Smooth muscle cell (in vitro differentiated cells): ENCODE data around the gene TLNRD1. TPM values are rescaled to one million over a fixed set of nuclear protein-coding genes. Genes with fewer than 3 reads are reported as not detected.
A peak's percentile ranks its signal among the peaks of the same experiment; 100 is the strongest.

Source experiments
- DNase-seq: peaks from one replicate; lab custom pipeline; 2025; ENCODE audit not compliant: unreplicated experiment; lab: John Stamatoyannopoulos, UW
- H2AFZ ChIP-seq: fragments of 200-600 bp; sonication (generic); 2 replicates; pipeline ENCODE4 v1.6.0; 2016; ENCODE audit warnings: antibody characterized with exemption, low read depth, mild to moderate bottlenecking
- H3F3A ChIP-seq: fragments of 200-600 bp; sonication (generic); 2 replicates; pipeline ENCODE4 v1.6.0; 2017; ENCODE audit warnings: antibody characterized with exemption, low read depth
- H3K27ac ChIP-seq: fragments of 200-600 bp; sonication (generic); 2 replicates; pipeline ENCODE4 v1.5.1; 2016; ENCODE audit warnings: low read depth, mild to moderate bottlenecking
- H3K27me3 ChIP-seq: fragments of 200-600 bp; sonication (generic); 2 replicates; pipeline ENCODE4 v1.6.1; 2016; ENCODE audit warnings: low read depth, mild to moderate bottlenecking
- H3K36me3 ChIP-seq: fragments of 200-600 bp; sonication (generic); 2 replicates; pipeline ENCODE4 v1.5.1; 2016; ENCODE audit warnings: low read depth
- H3K4me1 ChIP-seq: fragments of 200-600 bp; sonication (generic); 2 replicates; pipeline ENCODE4 v1.5.1; 2016; ENCODE audit warnings: low read depth
- H3K4me2 ChIP-seq: fragments of 200-600 bp; sonication (generic); 2 replicates; pipeline ENCODE4 v1.6.0; 2016; ENCODE audit warnings: mild to moderate bottlenecking
- H3K4me3 ChIP-seq: fragments of 200-600 bp; sonication (generic); 2 replicates; pipeline ENCODE4 v1.5.1; 2016; ENCODE audit warnings: mild to moderate bottlenecking
- H3K79me2 ChIP-seq: fragments of 200-600 bp; sonication (generic); 2 replicates; pipeline ENCODE4 v1.6.0; 2016; ENCODE audit warnings: low read depth, mild to moderate bottlenecking
- H3K9ac ChIP-seq: fragments of 200-600 bp; sonication (generic); 2 replicates; pipeline ENCODE4 v1.6.0; 2016; ENCODE audit warnings: low read depth
- H3K9me3 ChIP-seq: fragments of 200-600 bp; sonication (generic); replicated peaks from 2 replicates; pipeline ENCODE4 v1.5.1; 2016; ENCODE audit warnings: low read depth
- H4K20me1 ChIP-seq: fragments of 200-600 bp; sonication (generic); 2 replicates; pipeline ENCODE4 v1.6.0; 2016; ENCODE audit warnings: low read depth
- WGBS: methylation state at CpG from one replicate; pipeline ENCODE4 v1.1.7; 2016; ENCODE audit warnings: low lambda C conversion rate; 5-methylcytosine and 5-hydroxymethylcytosine counted together
- polyA plus RNA-seq: library from polyadenylated mRNA; unstranded; fragments of >200 nt; fragmentation: Nextera tagmentation; extraction: Ambion mirVana; gene quantifications from 2 replicates; pipeline ENCODE4 v1.2.1, GENCODE V29; 2016
- total RNA-seq: library from RNA; depleted of rRNA; stranded (reverse); fragments of >200 nt; gene quantifications from 2 replicates; pipeline ENCODE4 v1.2.3, GENCODE V29; 2014
- TF ChIP-seq, protein P1 (sequence below): fragments of 200-600 bp; sonication (generic); IDR thresholded peaks from 2 replicates; pipeline ENCODE4 v1.5.1; 2017; ENCODE audit warnings: borderline replicate concordance, mild to moderate bottlenecking, antibody characterized with exemption; ENCODE audit not compliant: insufficient read depth, poor library complexity, severe bottlenecking

Gene TLNRD1
- total and polyA plus RNA-seq, 2 experiments from 2014 or later: 11.3 to 14.1 TPM

DNA sequence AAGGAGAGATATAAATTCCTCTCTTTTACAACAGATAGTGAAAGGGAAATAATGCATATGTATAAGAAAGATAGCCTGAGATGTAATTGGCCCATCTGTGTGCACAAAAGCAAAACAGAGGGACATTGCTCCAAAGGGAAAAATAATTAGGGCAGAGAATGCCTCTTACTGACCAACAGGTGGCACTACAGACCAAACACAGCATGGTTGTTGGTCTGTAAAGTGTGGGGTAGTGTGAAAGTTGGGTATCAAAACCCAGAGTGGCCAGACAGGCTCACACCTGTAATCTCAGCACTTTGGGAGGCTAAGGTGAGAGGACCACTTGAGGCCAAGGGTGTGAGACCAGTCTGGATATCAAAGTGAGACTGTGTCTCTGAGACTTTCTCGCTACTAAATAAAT is 4.5 kb upstream of the TLNRD1 start:
- H2AFZ ChIP-seq: no peak overlapping the region
- H3K4me3 ChIP-seq: no peak overlapping the region
- no peaks in the 10 kb centered on the region for H3K36me3 ChIP-seq
- TF ChIP-seq, protein P1, sequence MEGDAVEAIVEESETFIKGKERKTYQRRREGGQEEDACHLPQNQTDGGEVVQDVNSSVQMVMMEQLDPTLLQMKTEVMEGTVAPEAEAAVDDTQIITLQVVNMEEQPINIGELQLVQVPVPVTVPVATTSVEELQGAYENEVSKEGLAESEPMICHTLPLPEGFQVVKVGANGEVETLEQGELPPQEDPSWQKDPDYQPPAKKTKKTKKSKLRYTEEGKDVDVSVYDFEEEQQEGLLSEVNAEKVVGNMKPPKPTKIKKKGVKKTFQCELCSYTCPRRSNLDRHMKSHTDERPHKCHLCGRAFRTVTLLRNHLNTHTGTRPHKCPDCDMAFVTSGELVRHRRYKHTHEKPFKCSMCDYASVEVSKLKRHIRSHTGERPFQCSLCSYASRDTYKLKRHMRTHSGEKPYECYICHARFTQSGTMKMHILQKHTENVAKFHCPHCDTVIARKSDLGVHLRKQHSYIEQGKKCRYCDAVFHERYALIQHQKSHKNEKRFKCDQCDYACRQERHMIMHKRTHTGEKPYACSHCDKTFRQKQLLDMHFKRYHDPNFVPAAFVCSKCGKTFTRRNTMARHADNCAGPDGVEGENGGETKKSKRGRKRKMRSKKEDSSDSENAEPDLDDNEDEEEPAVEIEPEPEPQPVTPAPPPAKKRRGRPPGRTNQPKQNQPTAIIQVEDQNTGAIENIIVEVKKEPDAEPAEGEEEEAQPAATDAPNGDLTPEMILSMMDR: peak; percentile 30
- no peaks in the 10 kb centered on the region for H3K9me3 ChIP-seq
- no peaks in the 10 kb centered on the region for H4K20me1 ChIP-seq
- H3K27me3 ChIP-seq: no peaks in the 10 kb centered on the region
- peaks cover 4% of the 10 kb centered on the region for H3F3A ChIP-seq
- H3K4me2 ChIP-seq: no peak overlapping the region
- H3K9ac ChIP-seq: no peak overlapping the region
- H3K27ac ChIP-seq: no peak overlapping the region
- H3K79me2 ChIP-seq: no peaks in the 10 kb centered on the region
- H3K4me1 ChIP-seq: no peaks in the 10 kb centered on the region
- 100% methylated on average over 1 of the region's 1 CpG for WGBS
- no peak for DNase-seq

GRCh38 chr15:80997692-80998091 is 3.0 kb upstream of the TLNRD1 start:
- TF ChIP-seq, protein P1: no peak
- no peaks in the 10 kb centered on the region for H3K36me3 ChIP-seq
- 89% methylated on average over 1 of the region's 1 CpG for WGBS

GRCh38 chr15:80998251-80998650 is 2.5 kb upstream of the TLNRD1 start:
- no peak for DNase-seq
- Histone ChIP-seq H3K36me3 (no peaks in the 10 kb centered on the region), H3K4me3 (no peak overlapping the region), H3F3A (no peaks in the 10 kb centered on the region), H3K9ac (no peak overlapping the region), H3K9me3 (no peaks in the 10 kb centered on the region), H3K79me2 (peaks cover 18% of the 10 kb centered on the region), H3K4me2 (no peak overlapping the region), H3K4me1 (no peaks in the 10 kb centered on the region), H2AFZ (no peak overlapping the region), H3K27me3 (no peaks in the 10 kb centered on the region), H4K20me1 (peaks cover 17% of the 10 kb centered on the region), H3K27ac (no peak overlapping the region)
- TF ChIP-seq, protein P1: no peak
- WGBS: 84% methylated on average over 1 of the region's 1 CpG

More at GRCh38 chr15:80997692-80998091, 3.0 kb upstream of the TLNRD1 start:
- H3K9ac ChIP-seq: no peak overlapping the region
- H2AFZ ChIP-seq: no peak overlapping the region
- no peak overlapping the region for H3K27ac ChIP-seq
- H4K20me1 ChIP-seq: peaks cover 12% of the 10 kb centered on the region
- no peaks in the 10 kb centered on the region for H3F3A ChIP-seq
- peaks cover 13% of the 10 kb centered on the region for H3K79me2 ChIP-seq
- no peaks in the 10 kb centered on the region for H3K9me3 ChIP-seq
- H3K27me3 ChIP-seq: no peaks in the 10 kb centered on the region
- H3K4me3 ChIP-seq: no peak overlapping the region
- H3K4me2 ChIP-seq: no peak overlapping the region
- no peak for DNase-seq
- no peaks in the 10 kb centered on the region for H3K4me1 ChIP-seq

DNA sequence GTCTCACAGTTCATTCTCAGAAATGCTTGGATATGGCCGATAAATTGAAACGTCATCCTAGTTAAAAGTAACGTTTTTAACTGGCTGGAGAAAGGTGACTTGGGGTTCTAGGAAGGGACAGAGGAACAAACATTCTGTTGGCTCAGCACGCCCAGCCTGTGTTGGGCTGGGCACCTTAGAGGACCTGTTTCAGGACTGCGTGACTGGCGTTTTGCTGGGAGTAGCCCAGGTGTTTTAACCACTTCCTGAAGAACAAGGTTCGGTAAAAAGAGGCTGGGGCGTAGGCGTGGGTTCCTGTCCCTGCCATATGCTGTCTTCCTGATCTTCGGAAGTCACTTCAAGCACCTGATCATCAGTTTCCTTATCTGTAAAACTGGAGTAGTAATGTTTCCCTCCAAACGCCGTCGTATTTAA is 1.1 kb upstream of the TLNRD1 start:
- peak overlapping the region; percentile 85 for H3K4me2 ChIP-seq
- peaks cover 32% of the 10 kb centered on the region for H3K79me2 ChIP-seq
- no peaks in the 10 kb centered on the region for H3K9me3 ChIP-seq
- no peaks in the 10 kb centered on the region for H3K36me3 ChIP-seq
- no peaks in the 10 kb centered on the region for H3K27me3 ChIP-seq
- WGBS: 79% methylated on average over 13 of the region's 13 CpGs
- no peak overlapping the region for H2AFZ ChIP-seq
- H3K27ac ChIP-seq: peak overlapping the region; percentile 91
- no peak overlapping the region for H3K9ac ChIP-seq
- H3F3A ChIP-seq: no peaks in the 10 kb centered on the region
- H4K20me1 ChIP-seq: peaks cover 31% of the 10 kb centered on the region
- no peak for DNase-seq
- peak overlapping the region; percentile 99 for H3K4me3 ChIP-seq
- H3K4me1 ChIP-seq: no peaks in the 10 kb centered on the region
- TF ChIP-seq, protein P1: no peak
